Vagina (tissue), 1 donor: ENCODE measurements around the gene ZNF558. TPM values are rescaled to one million over a fixed set of nuclear protein-coding genes. Genes with fewer than 3 reads are reported as not detected.

ENCODE experiments used
- small RNA-seq: library from RNA; depleted of rRNA; stranded (forward); fragments of <200 nt; gene quantifications from one replicate; pipeline ENCODE3, GENCODE V24; 2016
- total RNA-seq: library from RNA; depleted of rRNA; stranded (reverse); fragments of >200 nt; gene quantifications from one replicate; pipeline ENCODE4 v1.2.3, GENCODE V29; 2016

The ZNF558 gene
- total RNA-seq, 1 donor from 2014 or later = 23.8 TPM

Small RNA genes within 50 kb of the gene (small RNA-seq; reads per million reads assigned to genes)
- not detected for gene AC012616.1

Other genes with a start within 250 kb of the ZNF558 start
- gene ADAMTS10, start 221.6 kb downstream of the ZNF558 start, total RNA-seq = 66.3 TPM
- gene NFILZ, start 201.7 kb downstream of the ZNF558 start, total RNA-seq = not detected
- gene ACTL9, start 133.5 kb downstream of the ZNF558 start, total RNA-seq = not detected
- not detected for gene OR2Z1, start 110.7 kb downstream of the ZNF558 start, total RNA-seq
- gene MBD3L1, start 73 bp upstream of the ZNF558 start, total RNA-seq = not detected
- under 0.01 TPM for gene MUC16, start 178.1 kb upstream of the ZNF558 start, total RNA-seq